HEK293T (cell line): ENCODE results near the gene TNFRSF13B.

Experiments
- ARNT ChIP-seq: fragments of 450-650 bp; IDR thresholded peaks from 2 replicates; pipeline ENCODE4 v1.6.1; 2017; ENCODE audit warnings: mild to moderate bottlenecking
- BHLHE40 ChIP-seq: fragments of 450-650 bp; IDR thresholded peaks from 2 replicates; pipeline ENCODE4 v1.6.1; 2016; ENCODE audit warnings: mild to moderate bottlenecking, moderate library complexity, borderline replicate concordance
- CTBP1 ChIP-seq: fragments of 450-650 bp; IDR thresholded peaks from 2 replicates; pipeline ENCODE4 v1.6.1; 2016; ENCODE audit warnings: borderline replicate concordance
- ELF4 ChIP-seq: fragments of 450-650 bp; IDR thresholded peaks from 2 replicates; pipeline ENCODE4 v1.6.1; 2017; ENCODE audit warnings: antibody characterized with exemption
- FOXA1 ChIP-seq: fragments of 450-650 bp; IDR thresholded peaks from 2 replicates; pipeline ENCODE4 v1.6.1; 2016; ENCODE audit warnings: mild to moderate bottlenecking
- FOXK2 ChIP-seq: fragments of 450-650 bp; IDR thresholded peaks from 2 replicates; pipeline ENCODE4 v1.6.1; 2016; ENCODE audit warnings: mild to moderate bottlenecking
- FOXM1 ChIP-seq: fragments of 450-650 bp; IDR thresholded peaks from 2 replicates; pipeline ENCODE4 v1.6.1; 2017; ENCODE audit warnings: mild to moderate bottlenecking, borderline replicate concordance
- HDGF ChIP-seq: fragments of 450-650 bp; IDR thresholded peaks from 2 replicates; pipeline ENCODE4 v1.6.1; 2017; ENCODE audit warnings: antibody characterized with exemption, borderline replicate concordance
- LEF1 ChIP-seq: fragments of 450-650 bp; IDR thresholded peaks from 2 replicates; pipeline ENCODE4 v1.6.1; 2017; ENCODE audit warnings: mild to moderate bottlenecking, borderline replicate concordance
- NFRKB ChIP-seq: fragments of 450-650 bp; IDR thresholded peaks from 2 replicates; pipeline ENCODE4 v1.6.1; 2016; ENCODE audit warnings: mild to moderate bottlenecking, moderate library complexity
- SP1 ChIP-seq: fragments of 450-650 bp; IDR thresholded peaks from 2 replicates; pipeline ENCODE4 v1.6.1; 2017
- SUZ12 ChIP-seq: fragments of 450-650 bp; IDR thresholded peaks from 2 replicates; pipeline ENCODE4 v1.6.1; 2016; ENCODE audit warnings: mild to moderate bottlenecking
- TARDBP ChIP-seq: fragments of 450-650 bp; IDR thresholded peaks from 2 replicates; pipeline ENCODE4 v1.6.1; 2016
- ZNF384 ChIP-seq: fragments of 450-650 bp; IDR thresholded peaks from 2 replicates; pipeline ENCODE4 v1.6.1; 2016

GRCh38 chr17:16980813-16981731 lies 9.2 kb upstream of the TNFRSF13B start:
- TF ChIP-seq LEF1 (no peak), ARNT (no peak), TARDBP (no peak), FOXA1 (no peak), SP1 (no peak), SUZ12 (no peak), NFRKB (no peak), ELF4 (no peak), FOXK2 (no peak), HDGF (no peak), FOXM1 (no peak), BHLHE40 (no peak), CTBP1 (no peak), ZNF384 (no peak)
